ENCODE results near the gene FOXN3. TPM values are rescaled to one million over a fixed set of nuclear protein-coding genes. Genes with fewer than 3 reads are reported as not detected.

FOXN3 gene
- total and polyA plus RNA-seq, 2 experiments from 2014 or later = 98.9 to 167 TPM

DNA sequence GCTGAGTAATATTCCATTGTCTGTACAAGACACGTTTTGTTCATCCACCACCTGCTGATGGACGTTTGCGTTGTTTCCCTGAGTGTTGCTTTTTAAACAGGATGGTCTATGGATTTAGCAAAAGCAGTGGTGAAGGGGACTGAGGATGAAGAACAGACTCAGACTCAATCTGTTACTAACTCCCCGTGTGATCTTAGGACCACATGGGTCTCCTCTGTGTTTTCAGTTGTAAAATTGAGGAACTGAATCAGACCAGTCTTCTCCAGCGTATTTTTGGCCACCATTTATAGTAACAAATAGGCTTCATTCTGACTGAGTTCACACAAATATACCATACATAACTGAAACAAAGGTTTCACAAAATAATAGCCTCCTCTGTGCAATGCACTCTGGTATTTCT is 85.6 kb downstream of the FOXN3 start:
- Mint-ChIP-seq H3K27ac (peak overlapping the region; percentile 73; the same call in 1 of the 2 replicates), H3K27me3 (ENCODE audit: insufficient read depth, low read depth, poor library complexity) (peaks cover 5% of the 10 kb centered on the region), H3K4me3 (no peak overlapping the region), H3K36me3 (ENCODE audit: low read depth) (peaks cover 32% of the 10 kb centered on the region), H3K4me1 (peaks cover 52% of the 10 kb centered on the region), H3K9me3 (no peaks in the 10 kb centered on the region)
- Histone ChIP-seq H4K20me1 (replicated peaks; ENCODE audit: insufficient read depth) (peaks cover 23% of the 10 kb centered on the region), H2AFZ (no peak overlapping the region), H3K27me3 (ENCODE audit: insufficient read depth) (no peaks in the 10 kb centered on the region), H3F3A (replicated peaks; ENCODE audit: low read depth) (0 out of 2 replicates have a peak, but pooled peaks cover 4% of the 10 kb centered on the region), H3K4me2 (no peak overlapping the region), H3K4me3 (no peak overlapping the region), H3K27ac (ENCODE audit: low read depth) (no peak overlapping the region), H3K9me2 (ENCODE audit: insufficient read depth) (no peaks in the 10 kb centered on the region), H3K79me2 (replicated peaks; ENCODE audit: insufficient read depth) (peaks cover 99% of the 10 kb centered on the region), H3K36me3 (ENCODE audit: insufficient read depth) (peaks cover 7% of the 10 kb centered on the region; the same call in 1 of the 2 replicates), H3K4me1 (ENCODE audit: insufficient read depth) (peaks cover 22% of the 10 kb centered on the region)
- no peak for DNase-seq (ENCODE audit: low spot score)
- TF ChIP-seq EZH2phosphoT487 (IDR thresholded peaks at IDR 0.05; ENCODE audit: unreplicated experiment) (no peak), REST (IDR thresholded peaks at IDR 0.05; ENCODE audit: unreplicated experiment) (no peak)
- no peak for ATAC-seq

GRCh38 chr14:89330236-89331002 is 86.6 kb downstream of the FOXN3 start:
- no peak overlapping the region; the same call in 1 of the 2 replicates for H3K27ac ChIP-seq (ENCODE audit: low read depth)
- no peak for DNase-seq (ENCODE audit: low spot score)

More at GRCh38 chr14:89330236-89331002, 86.6 kb downstream of the FOXN3 start:
- Histone ChIP-seq H3K27me3 (ENCODE audit: insufficient read depth) (no peaks in the 10 kb centered on the region), H3K4me3 (no peak overlapping the region), H3K79me2 (replicated peaks; ENCODE audit: insufficient read depth) (peaks cover 99% of the 10 kb centered on the region), H3F3A (replicated peaks; ENCODE audit: low read depth) (0 out of 2 replicates have a peak, but pooled peaks cover 4% of the 10 kb centered on the region), H2AFZ (no peak overlapping the region), H3K4me1 (ENCODE audit: insufficient read depth) (peaks cover 20% of the 10 kb centered on the region), H3K9me2 (ENCODE audit: insufficient read depth) (no peaks in the 10 kb centered on the region), H3K36me3 (ENCODE audit: insufficient read depth) (peaks cover 11% of the 10 kb centered on the region), H3K4me2 (0 out of 2 replicates have a peak overlapping the region, but pooled peaks have one; percentile 30), H4K20me1 (replicated peaks; ENCODE audit: insufficient read depth) (peaks cover 31% of the 10 kb centered on the region)
- peak; percentile 61 for ATAC-seq
- H3K4me3 Mint-ChIP-seq = no peak overlapping the region
- H3K27me3 Mint-ChIP-seq (ENCODE audit: insufficient read depth, low read depth, poor library complexity) = peaks cover 5% of the 10 kb centered on the region
- H3K4me1 Mint-ChIP-seq = peaks cover 47% of the 10 kb centered on the region
- peak overlapping the region; percentile 73; the same call in 1 of the 2 replicates for H3K27ac Mint-ChIP-seq
- no peak for TF ChIP-seq POLR2AphosphoS5 (IDR thresholded peaks at IDR 0.05; ENCODE audit: low read depth)
- TF ChIP-seq ZNF331 (CRISPR knock-in tag; IDR thresholded peaks at IDR 0.05; ENCODE audit: low read depth) = no peak
- TF ChIP-seq ETS1 (IDR thresholded peaks at IDR 0.05) = no peak
- no peak for TF ChIP-seq JUNB (IDR thresholded peaks at IDR 0.05; ENCODE audit: unreplicated experiment)
- peaks cover 38% of the 10 kb centered on the region for H3K36me3 Mint-ChIP-seq (ENCODE audit: low read depth)
- no peaks in the 10 kb centered on the region for H3K9me3 Mint-ChIP-seq

Data from GM23338 (cell line).